SK-N-SH treated with all-trans-retinoic acid at 6 μM for 48 hours (cell line): ENCODE data around the gene MAP3K14.

Experiments used
- ATAC-seq: fragments of 200-7000 bp; cut with Tn5 transposase; 3 replicates; pipeline ENCODE4 v1.9.1; 2020; ENCODE audit warnings: mild to moderate bottlenecking, moderate library complexity
- ARNTL ChIP-seq: fragments of 450-650 bp; formaldehyde crosslinking; IDR thresholded peaks from 2 replicates; pipeline ENCODE4 v1.5.0; 2020; ENCODE audit warnings: low read depth, mild to moderate bottlenecking, moderate library complexity, borderline replicate concordance
- CREB5 ChIP-seq: fragments of 250-450 bp; sonication (Bioruptor Pico); IDR thresholded peaks from 2 replicates; pipeline ENCODE4 v1.5.1; 2020; ENCODE audit warnings: low read depth, mild to moderate bottlenecking, moderate library complexity
- CSDC2 ChIP-seq: fragments of 250-450 bp; sonication (Bioruptor Pico); IDR thresholded peaks from 2 replicates; pipeline ENCODE4 v1.5.0; 2020; ENCODE audit warnings: mild to moderate bottlenecking, moderate library complexity
- ESRRG ChIP-seq: fragments of 250-450 bp; sonication (Bioruptor Pico); IDR thresholded peaks from 2 replicates; pipeline ENCODE4 v1.6.1; 2021; ENCODE audit warnings: mild to moderate bottlenecking
- GLIS3 ChIP-seq: fragments of 250-450 bp; sonication (Bioruptor Pico); IDR thresholded peaks from 2 replicates; pipeline ENCODE4 v1.5.0; 2020; ENCODE audit warnings: mild to moderate bottlenecking, moderate library complexity
- ISL1 ChIP-seq: fragments of 250-450 bp; sonication (Bioruptor Pico); IDR thresholded peaks from 2 replicates; pipeline ENCODE4 v2.1.2; 2022; ENCODE audit warnings: mild to moderate bottlenecking, moderate library complexity
- OSR1 ChIP-seq: fragments of 250-450 bp; sonication (Bioruptor Pico); IDR thresholded peaks from 2 replicates; pipeline ENCODE4 v1.8.0; 2022; ENCODE audit warnings: moderate library complexity, mild to moderate bottlenecking, inconsistent platforms
- PATZ1 ChIP-seq: fragments of 250-450 bp; sonication (Bioruptor Pico); IDR thresholded peaks from 2 replicates; pipeline ENCODE4 v1.8.0; 2020; ENCODE audit warnings: mild to moderate bottlenecking, moderate library complexity, borderline replicate concordance
- PPARA ChIP-seq: fragments of 250-450 bp; sonication (Bioruptor Pico); IDR thresholded peaks from 2 replicates; pipeline ENCODE4 v1.5.0; 2020; ENCODE audit warnings: mild to moderate bottlenecking, borderline replicate concordance
- SNAI2 ChIP-seq: fragments of 250-450 bp; sonication (Bioruptor Pico); IDR thresholded peaks from 2 replicates; pipeline ENCODE4 v1.5.0; 2020; ENCODE audit warnings: mild to moderate bottlenecking, moderate library complexity
- TCF4 ChIP-seq: fragments of 250-450 bp; sonication (Bioruptor Pico); IDR thresholded peaks from 2 replicates; pipeline ENCODE4 v1.8.0; 2021; ENCODE audit warnings: mild to moderate bottlenecking, moderate library complexity, borderline replicate concordance
- ZC3H10 ChIP-seq: fragments of 250-450 bp; sonication (Bioruptor Pico); IDR thresholded peaks from 2 replicates; pipeline ENCODE4 v1.5.1; 2021; ENCODE audit warnings: mild to moderate bottlenecking, moderate library complexity
- ZFP30 ChIP-seq: fragments of 450-650 bp; formaldehyde crosslinking; IDR thresholded peaks from 2 replicates; pipeline ENCODE4 v1.5.0; 2022; ENCODE audit warnings: mild to moderate bottlenecking, moderate library complexity
- ZNF565 ChIP-seq: fragments of 450-650 bp; formaldehyde crosslinking; conservative IDR thresholded peaks from 2 replicates; pipeline ENCODE4 v1.5.0; 2020; ENCODE audit warnings: low read depth, mild to moderate bottlenecking, moderate library complexity
- ZNF70 ChIP-seq: fragments of 450-650 bp; formaldehyde crosslinking; IDR thresholded peaks from 2 replicates; pipeline ENCODE4 v1.5.0; 2020; ENCODE audit warnings: mild to moderate bottlenecking, moderate library complexity
- ZNF8 ChIP-seq: fragments of 450-650 bp; formaldehyde crosslinking; IDR thresholded peaks from 2 replicates; pipeline ENCODE4 v1.5.0; 2020; ENCODE audit warnings: mild to moderate bottlenecking, moderate library complexity
- TF ChIP-seq, protein P1 (sequence below): fragments of 250-450 bp; sonication (Bioruptor Pico); IDR thresholded peaks from 2 replicates; pipeline ENCODE4 v1.5.0; 2020; ENCODE audit warnings: mild to moderate bottlenecking, moderate library complexity
- TF ChIP-seq, protein P2 (sequence below): fragments of 250-450 bp; sonication (Bioruptor Pico); IDR thresholded peaks from 2 replicates; pipeline ENCODE4 v1.8.0; 2021; ENCODE audit warnings: low read depth, mild to moderate bottlenecking, moderate library complexity, borderline replicate concordance
- TF ChIP-seq, protein P3 (sequence below): fragments of 250-450 bp; sonication (Bioruptor Pico); IDR thresholded peaks from 2 replicates; pipeline ENCODE4 v1.5.1; 2021; ENCODE audit warnings: mild to moderate bottlenecking, moderate library complexity

Gene MAP3K14

DNA sequence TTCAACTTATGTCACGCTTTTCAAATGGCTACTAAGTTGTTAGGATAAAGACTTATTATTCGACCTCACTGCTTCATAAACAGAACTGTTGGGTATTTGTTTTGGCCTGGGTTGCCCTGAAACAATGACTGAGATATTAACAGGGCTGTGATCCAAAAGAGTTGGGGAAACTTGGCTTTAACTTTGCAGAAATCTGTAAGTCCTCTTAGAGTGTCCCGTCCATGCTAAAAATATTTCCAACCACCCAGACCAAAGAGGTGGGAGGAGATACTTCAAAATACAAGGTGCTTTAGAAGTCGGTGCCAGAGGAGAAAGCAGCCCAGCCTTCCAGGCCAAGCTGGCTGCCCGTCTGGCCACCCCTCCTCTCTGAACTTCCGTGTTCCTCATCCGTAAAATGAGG is 38.8 kb downstream of the MAP3K14 start:
- ATAC-seq, result peak; percentile 59
- no peak for TF ChIP-seq ISL1
- TF ChIP-seq ZNF8 (CRISPR knock-in tag), result no peak
- TF ChIP-seq GLIS3, result no peak
- TF ChIP-seq ZC3H10 (CRISPR knock-in tag), result no peak
- TF ChIP-seq ARNTL (CRISPR knock-in tag), result no peak
- no peak for TF ChIP-seq OSR1
- TF ChIP-seq ZNF70 (CRISPR knock-in tag), result no peak
- no peak for TF ChIP-seq CSDC2

- peak; percentile 62 for ATAC-seq
These were observed 39.5 kb downstream of the MAP3K14 start for GRCh38 chr17:45277216-45277849.

GRCh38 chr17:45276031-45276430 is 40.8 kb downstream of the MAP3K14 start:
- ATAC-seq, result no peak
- TF ChIP-seq GLIS3 (no peak), PPARA (CRISPR knock-in tag) (no peak), ZNF565 (CRISPR knock-in tag) (no peak), TCF4 (no peak), ZFP30 (CRISPR knock-in tag) (no peak), CREB5 (CRISPR knock-in tag) (no peak)
- TF ChIP-seq, protein P1, sequence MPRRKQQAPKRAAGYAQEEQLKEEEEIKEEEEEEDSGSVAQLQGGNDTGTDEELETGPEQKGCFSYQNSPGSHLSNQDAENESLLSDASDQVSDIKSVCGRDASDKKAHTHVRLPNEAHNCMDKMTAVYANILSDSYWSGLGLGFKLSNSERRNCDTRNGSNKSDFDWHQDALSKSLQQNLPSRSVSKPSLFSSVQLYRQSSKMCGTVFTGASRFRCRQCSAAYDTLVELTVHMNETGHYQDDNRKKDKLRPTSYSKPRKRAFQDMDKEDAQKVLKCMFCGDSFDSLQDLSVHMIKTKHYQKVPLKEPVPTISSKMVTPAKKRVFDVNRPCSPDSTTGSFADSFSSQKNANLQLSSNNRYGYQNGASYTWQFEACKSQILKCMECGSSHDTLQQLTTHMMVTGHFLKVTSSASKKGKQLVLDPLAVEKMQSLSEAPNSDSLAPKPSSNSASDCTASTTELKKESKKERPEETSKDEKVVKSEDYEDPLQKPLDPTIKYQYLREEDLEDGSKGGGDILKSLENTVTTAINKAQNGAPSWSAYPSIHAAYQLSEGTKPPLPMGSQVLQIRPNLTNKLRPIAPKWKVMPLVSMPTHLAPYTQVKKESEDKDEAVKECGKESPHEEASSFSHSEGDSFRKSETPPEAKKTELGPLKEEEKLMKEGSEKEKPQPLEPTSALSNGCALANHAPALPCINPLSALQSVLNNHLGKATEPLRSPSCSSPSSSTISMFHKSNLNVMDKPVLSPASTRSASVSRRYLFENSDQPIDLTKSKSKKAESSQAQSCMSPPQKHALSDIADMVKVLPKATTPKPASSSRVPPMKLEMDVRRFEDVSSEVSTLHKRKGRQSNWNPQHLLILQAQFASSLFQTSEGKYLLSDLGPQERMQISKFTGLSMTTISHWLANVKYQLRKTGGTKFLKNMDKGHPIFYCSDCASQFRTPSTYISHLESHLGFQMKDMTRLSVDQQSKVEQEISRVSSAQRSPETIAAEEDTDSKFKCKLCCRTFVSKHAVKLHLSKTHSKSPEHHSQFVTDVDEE (CRISPR knock-in tag), result no peak
- TF ChIP-seq, all 23 proteins: peak for 0

More at GRCh38 chr17:45277216-45277849, 39.5 kb downstream of the MAP3K14 start:
- TF ChIP-seq ISL1, result no peak
- TF ChIP-seq, protein P2, sequence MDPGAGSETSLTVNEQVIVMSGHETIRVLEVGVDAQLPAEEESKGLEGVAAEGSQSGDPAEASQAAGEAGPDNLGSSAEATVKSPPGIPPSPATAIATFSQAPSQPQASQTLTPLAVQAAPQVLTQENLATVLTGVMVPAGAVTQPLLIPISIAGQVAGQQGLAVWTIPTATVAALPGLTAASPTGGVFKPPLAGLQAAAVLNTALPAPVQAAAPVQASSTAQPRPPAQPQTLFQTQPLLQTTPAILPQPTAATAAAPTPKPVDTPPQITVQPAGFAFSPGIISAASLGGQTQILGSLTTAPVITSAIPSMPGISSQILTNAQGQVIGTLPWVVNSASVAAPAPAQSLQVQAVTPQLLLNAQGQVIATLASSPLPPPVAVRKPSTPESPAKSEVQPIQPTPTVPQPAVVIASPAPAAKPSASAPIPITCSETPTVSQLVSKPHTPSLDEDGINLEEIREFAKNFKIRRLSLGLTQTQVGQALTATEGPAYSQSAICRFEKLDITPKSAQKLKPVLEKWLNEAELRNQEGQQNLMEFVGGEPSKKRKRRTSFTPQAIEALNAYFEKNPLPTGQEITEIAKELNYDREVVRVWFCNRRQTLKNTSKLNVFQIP, result no peak
- no peak for TF ChIP-seq GLIS3
- TF ChIP-seq PPARA (CRISPR knock-in tag), result no peak
- no peak for TF ChIP-seq OSR1
- TF ChIP-seq TCF4, result no peak
- TF ChIP-seq, protein P3, sequence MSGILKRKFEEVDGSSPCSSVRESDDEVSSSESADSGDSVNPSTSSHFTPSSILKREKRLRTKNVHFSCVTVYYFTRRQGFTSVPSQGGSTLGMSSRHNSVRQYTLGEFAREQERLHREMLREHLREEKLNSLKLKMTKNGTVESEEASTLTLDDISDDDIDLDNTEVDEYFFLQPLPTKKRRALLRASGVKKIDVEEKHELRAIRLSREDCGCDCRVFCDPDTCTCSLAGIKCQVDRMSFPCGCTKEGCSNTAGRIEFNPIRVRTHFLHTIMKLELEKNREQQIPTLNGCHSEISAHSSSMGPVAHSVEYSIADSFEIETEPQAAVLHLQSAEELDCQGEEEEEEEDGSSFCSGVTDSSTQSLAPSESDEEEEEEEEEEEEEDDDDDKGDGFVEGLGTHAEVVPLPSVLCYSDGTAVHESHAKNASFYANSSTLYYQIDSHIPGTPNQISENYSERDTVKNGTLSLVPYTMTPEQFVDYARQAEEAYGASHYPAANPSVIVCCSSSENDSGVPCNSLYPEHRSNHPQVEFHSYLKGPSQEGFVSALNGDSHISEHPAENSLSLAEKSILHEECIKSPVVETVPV (CRISPR knock-in tag), result no peak
- no peak for TF ChIP-seq SNAI2
- no peak for TF ChIP-seq ZNF70 (CRISPR knock-in tag)
- no peak for TF ChIP-seq CREB5 (CRISPR knock-in tag)
- no peak for TF ChIP-seq ZC3H10 (CRISPR knock-in tag)
- no peak for TF ChIP-seq ESRRG (CRISPR knock-in tag)

GRCh38 chr17:45274033-45274432 is 42.8 kb downstream of the MAP3K14 start:
- no peak for ATAC-seq
- TF ChIP-seq TCF4, result no peak
- no peak for TF ChIP-seq ZNF565 (CRISPR knock-in tag)
- no peak for TF ChIP-seq ZNF70 (CRISPR knock-in tag)
- TF ChIP-seq PATZ1 (CRISPR knock-in tag), result no peak
- TF ChIP-seq, all 23 proteins: peak for 0
